Measurements from ENCODE around the gene SCN4A.
"Not testable (repeated sequence)": the region's sequence is repeated elsewhere in the genome, so short reads cannot be mapped to it uniquely, and the experiment has no call there.

DNA sequence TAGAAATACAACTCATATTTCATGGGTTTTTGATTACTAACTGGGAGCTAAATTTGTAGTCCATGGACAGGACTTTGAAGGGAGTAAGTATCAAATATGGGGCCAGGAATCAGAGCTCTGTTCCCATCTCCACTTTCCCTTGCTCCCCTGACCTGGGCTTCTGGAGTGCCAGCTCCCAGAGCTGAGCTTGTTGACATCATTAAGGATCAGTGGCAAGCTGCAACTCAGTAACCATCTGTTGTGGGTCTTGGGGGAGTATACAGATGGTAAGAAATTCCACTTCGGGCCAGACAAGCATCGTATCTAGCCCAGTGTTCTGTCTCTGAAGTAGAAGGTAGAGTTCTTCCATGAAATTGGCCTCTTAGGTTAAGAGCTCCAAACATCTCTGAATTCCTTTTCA is 70.7 kb downstream of the SCN4A start:
- TF ChIP-seq, protein P1, sequence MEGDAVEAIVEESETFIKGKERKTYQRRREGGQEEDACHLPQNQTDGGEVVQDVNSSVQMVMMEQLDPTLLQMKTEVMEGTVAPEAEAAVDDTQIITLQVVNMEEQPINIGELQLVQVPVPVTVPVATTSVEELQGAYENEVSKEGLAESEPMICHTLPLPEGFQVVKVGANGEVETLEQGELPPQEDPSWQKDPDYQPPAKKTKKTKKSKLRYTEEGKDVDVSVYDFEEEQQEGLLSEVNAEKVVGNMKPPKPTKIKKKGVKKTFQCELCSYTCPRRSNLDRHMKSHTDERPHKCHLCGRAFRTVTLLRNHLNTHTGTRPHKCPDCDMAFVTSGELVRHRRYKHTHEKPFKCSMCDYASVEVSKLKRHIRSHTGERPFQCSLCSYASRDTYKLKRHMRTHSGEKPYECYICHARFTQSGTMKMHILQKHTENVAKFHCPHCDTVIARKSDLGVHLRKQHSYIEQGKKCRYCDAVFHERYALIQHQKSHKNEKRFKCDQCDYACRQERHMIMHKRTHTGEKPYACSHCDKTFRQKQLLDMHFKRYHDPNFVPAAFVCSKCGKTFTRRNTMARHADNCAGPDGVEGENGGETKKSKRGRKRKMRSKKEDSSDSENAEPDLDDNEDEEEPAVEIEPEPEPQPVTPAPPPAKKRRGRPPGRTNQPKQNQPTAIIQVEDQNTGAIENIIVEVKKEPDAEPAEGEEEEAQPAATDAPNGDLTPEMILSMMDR (IDR thresholded peaks at IDR 0.05): not testable (repeated sequence)
- not testable (repeated sequence) for TF ChIP-seq EP300, POLR2AphosphoS5, POLR2A (IDR thresholded peaks at IDR 0.05)

Measured in upper lobe of left lung (tissue), 4 donors.